ENCODE data around the gene FOXP1. TPM values are rescaled to one million over a fixed set of nuclear protein-coding genes. Genes with fewer than 3 reads are reported as not detected.

The FOXP1 gene
- total and polyA plus RNA-seq, 9 of the 15 experiments (the other 6 are each of a cell fraction or from before 2014, with no cell fraction given), result 7.7 to 34.5 (median 13.7) TPM

- TF ChIP-seq YY1 (IDR thresholded peaks at IDR 0.05; ENCODE audit: borderline replicate concordance in 1 of 3, control insufficient read depth in 1 of 3, extremely low read depth in 1 of 3, insufficient read depth in 3 of 3, insufficient read length in 1 of 3, insufficient replicate concordance in 2 of 3, low read depth in 1 of 3, low read length in 2 of 3) (no peak), MIER1 (IDR thresholded peaks at IDR 0.05; ENCODE audit: low read depth) (no peak), HDAC6 (IDR thresholded peaks at IDR 0.05; ENCODE audit: low read depth, low read length) (no peak), ZNF707 (CRISPR knock-in tag; conservative IDR thresholded peaks at IDR 0.05) (no peak), PCBP1 (IDR thresholded peaks at IDR 0.05; ENCODE audit: low read depth, low read length, poor library complexity, severe bottlenecking) (no peak), TAL1 (IDR thresholded peaks at IDR 0.05) (no peak), ZNF449 (CRISPR knock-in tag; IDR thresholded peaks at IDR 0.05) (no peak), ZNF165 (CRISPR knock-in tag; IDR thresholded peaks at IDR 0.05; ENCODE audit: borderline replicate concordance) (no peak)
Observed at GRCh38 chr3:71416876-71417275, 166.7 kb downstream of the FOXP1 start (continued).

- no TSS peak for BruUV-seq (replicated peaks)
- POLR2A ChIA-PET, result interaction anchor here (0.7 kb wide), 1 partner anchor 227 kb away, joined by 3 read pairs; no protein-coding TSS in a partner anchor
- no peak for ATAC-seq
Observed at GRCh38 chr3:71415681-71416122, 167.8 kb downstream of the FOXP1 start.

More at GRCh38 chr3:71415681-71416122, 167.8 kb downstream of the FOXP1 start:
- Histone ChIP-seq H3K36me3 (ENCODE audit: control insufficient read depth, insufficient read depth, low read length) (no peaks in the 10 kb centered on the region), H3K4me3 (no peak overlapping the region), H3K79me2 (ENCODE audit: control insufficient read depth, insufficient read depth, low read length) (no peaks in the 10 kb centered on the region), H3K4me1 (replicated peaks in 1 of 2; ENCODE audit: control insufficient read depth in 2 of 2, insufficient read depth in 2 of 2, low read length in 2 of 2) (peaks cover 0 to 1% of the 10 kb centered on the region in 2 experiments; a peak in 2 of 5 replicates), H3K9me3 (replicated peaks; ENCODE audit: control insufficient read depth, insufficient read depth, low read depth, low read length) (no peaks in the 10 kb centered on the region), H3K9ac (ENCODE audit: insufficient read depth in 1 of 2, low read depth in 2 of 2, low read length in 2 of 2) (no peak overlapping the region), H3K4me2 (ENCODE audit: insufficient read depth, low read length) (no peak overlapping the region), H2AFZ (ENCODE audit: low read depth, low read length) (no peak overlapping the region), H4K20me1 (replicated peaks; ENCODE audit: control insufficient read depth, insufficient read depth, low read length) (no peaks in the 10 kb centered on the region), H3K27me3 (ENCODE audit: control insufficient read depth in 2 of 2, insufficient read depth in 2 of 2, low read length in 2 of 2) (no peaks in the 10 kb centered on the region), H3K27ac (ENCODE audit: extremely low read depth, low read depth, low read length) (no peak overlapping the region), H3K9me1 (ENCODE audit: control insufficient read depth, insufficient read depth, low read length) (no peaks in the 10 kb centered on the region)
- FAIRE-seq (no peak), DNase-seq (ENCODE audit: extremely low read depth in 1 of 4, low spot score in 3 of 4) (no peak)
- WGBS (ENCODE audit: insufficient coverage, low coverage, missing lambda C conversion rate), result 79% methylated on average over 2 of the region's 2 CpGs
- TF ChIP-seq ZNF384 (IDR thresholded peaks at IDR 0.05; ENCODE audit: low read depth, low read length) (0 out of 2 replicates have a peak, but pooled peaks have one; percentile 8), SIX5 (IDR thresholded peaks at IDR 0.05; ENCODE audit: borderline replicate concordance in 1 of 2, insufficient read depth in 1 of 2, low read depth in 1 of 2, low read length in 2 of 2) (no peak)
- intact Hi-C loops (cut with micrococcal nuclease) (loop anchor here (2.0 to 5.0 kb wide), 2 partner anchors 95 to 167 kb away; partner anchors contain the start of gene FOXP1), in situ Hi-C loops (cut with MboI) (no loop called here)
- CTCF ChIA-PET (ENCODE audit: low intra/inter-chr PET ratio), result no interaction called here
